GM23338 (cell line): ENCODE results near the gene EPHB2.

Experiments used
- CREB1 ChIP-seq: fragments of 250-450 bp; sonication (Bioruptor Pico); IDR thresholded peaks from 2 replicates; pipeline ENCODE4 v1.5.0; 2020; ENCODE audit warnings: low read depth, mild to moderate bottlenecking, moderate library complexity
- CTCF ChIP-seq, 2 experiments: fragments of 200-600 bp in 1 of 2; sonication (generic) in 1 of 2; conservative IDR thresholded peaks; 2 replicates each; pipeline versions ENCODE4 v1.5.1 to v1.6.1; 2016 to 2017; ENCODE audit warnings: antibody characterized with exemption in 2 of 2, low read depth in 2 of 2, mild to moderate bottlenecking in 2 of 2, moderate library complexity in 1 of 2
- EZH2 ChIP-seq: fragments of 200-600 bp; sonication (generic); IDR thresholded peaks from one replicate; pipeline ENCODE4 v1.8.0; 2017; ENCODE audit warnings: antibody characterized with exemption, mild to moderate bottlenecking, low read depth; ENCODE audit not compliant: unreplicated experiment
- EZH2phosphoT487 ChIP-seq: fragments of 200-600 bp; sonication (generic); IDR thresholded peaks from one replicate; pipeline ENCODE4 v1.8.1; 2018; ENCODE audit warnings: antibody characterized with exemption; ENCODE audit not compliant: unreplicated experiment
- POLR2AphosphoS5 ChIP-seq: IDR thresholded peaks from 2 replicates; pipeline ENCODE4 v1.6.1; 2016; ENCODE audit warnings: antibody characterized with exemption, low read depth
- STAT1 ChIP-seq: IDR thresholded peaks from one replicate; pipeline ENCODE4 v1.6.1; 2016; ENCODE audit warnings: antibody characterized with exemption; ENCODE audit not compliant: unreplicated experiment

GRCh38 chr1:22955146-22955545, 244.5 kb downstream of the EPHB2 start:
- no peak for TF ChIP-seq CTCF (conservative IDR thresholded peaks at IDR 0.05; ENCODE audit: low read depth in 2 of 2)
- TF ChIP-seq EZH2, result no peak
- TF ChIP-seq POLR2AphosphoS5, result no peak
- TF ChIP-seq STAT1, result no peak
- no peak for TF ChIP-seq CREB1 (CRISPR knock-in tag)
- TF ChIP-seq EZH2phosphoT487, result no peak
